Measurements from ENCODE around the gene AP2A1. TPM values are rescaled to one million over a fixed set of nuclear protein-coding genes. Genes with fewer than 3 reads are reported as not detected.

The AP2A1 gene
- total RNA-seq, 1 experiment from 2014 or later, result 72.1 TPM

- Histone ChIP-seq H3K4me3 (ENCODE audit: low read depth in 2 of 2, low read length in 2 of 2) (no peak overlapping the region), H3K27ac (ENCODE audit: low read length) (no peak overlapping the region), H3K9me3 (ENCODE audit: control insufficient read depth, insufficient read depth, low read depth, low read length) (no peaks in the 10 kb centered on the region), H3K4me1 (ENCODE audit: control insufficient read depth, insufficient read depth, low read length) (no peaks in the 10 kb centered on the region), H3K27me3 (ENCODE audit: control insufficient read depth, insufficient read depth, low read length) (no peaks in the 10 kb centered on the region), H3K36me3 (ENCODE audit: control insufficient read depth, insufficient read depth, low read length) (no peaks in the 10 kb centered on the region; the same call in none of the 2 replicates)
- no TSS peak for BruUV-seq (replicated peaks)
- ATAC-seq (no peak), DNase-seq (ENCODE audit: low read depth, low spot score) (no peak)
- TF ChIP-seq CTCF (IDR thresholded peaks at IDR 0.05), result no peak
- TF ChIP-seq TCF7L2 (IDR thresholded peaks at IDR 0.05; ENCODE audit: low read depth, low read length), result no peak
- no peak for TF ChIP-seq REST (IDR thresholded peaks at IDR 0.05; ENCODE audit: insufficient read depth in 1 of 2, low read depth in 2 of 2, low read length in 1 of 2)
- TF ChIP-seq SIN3A (IDR thresholded peaks at IDR 0.05; ENCODE audit: borderline replicate concordance, insufficient read depth, low read depth, low read length), result no peak
- no peak for TF ChIP-seq POLR2AphosphoS5 (IDR thresholded peaks at IDR 0.05; ENCODE audit: low read depth, low read length)
- ChIA-PET POLR2A (no interaction called here), CTCF (no interaction called here)
- in situ Hi-C loops (cut with HindIII; ENCODE audit: low pct_unique_long_range_greater_than_20kb, low sequenced_read_pairs), result no loop called here
- intact Hi-C loops (cut with micrococcal nuclease; ENCODE audit: unreplicated experiment), result no loop called here
Observed at GRCh38 chr19:49827034-49827433, 60.2 kb downstream of the AP2A1 start.

DNA sequence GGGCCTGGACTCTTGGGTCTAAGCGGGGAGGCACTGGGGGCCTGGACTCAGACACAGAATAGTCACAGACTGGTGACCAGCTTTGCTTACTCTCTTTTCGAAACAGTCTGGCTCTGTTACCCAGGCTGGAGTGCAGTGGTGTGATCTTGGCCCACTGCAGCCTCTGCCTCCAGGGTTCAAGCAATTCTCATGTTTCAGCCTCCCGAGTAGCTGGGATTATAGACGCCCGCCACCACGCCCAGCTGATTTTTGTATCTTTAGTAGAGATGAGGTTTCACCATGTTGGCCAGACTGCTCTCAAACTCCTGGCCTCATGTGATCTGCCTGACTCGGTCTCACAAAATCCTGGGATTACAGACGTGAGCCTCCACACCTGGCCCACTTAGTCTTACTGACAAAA, 62.4 kb downstream of the AP2A1 start:
- Histone ChIP-seq H3K36me3 (ENCODE audit: control insufficient read depth, insufficient read depth, low read length) (no peaks in the 10 kb centered on the region; the same call in 1 of the 2 replicates), H3K27ac (ENCODE audit: low read length) (no peak overlapping the region), H3K4me3 (ENCODE audit: low read depth in 2 of 2, low read length in 2 of 2) (no peak overlapping the region), H3K4me1 (ENCODE audit: control insufficient read depth, insufficient read depth, low read length) (no peaks in the 10 kb centered on the region), H3K27me3 (ENCODE audit: control insufficient read depth, insufficient read depth, low read length) (no peaks in the 10 kb centered on the region), H3K9me3 (ENCODE audit: control insufficient read depth, insufficient read depth, low read depth, low read length) (no peaks in the 10 kb centered on the region)
- TF ChIP-seq REST (IDR thresholded peaks at IDR 0.05; ENCODE audit: insufficient read depth in 1 of 2, low read depth in 2 of 2, low read length in 1 of 2), result no peak
- CTCF ChIA-PET, result no interaction called here
- in situ Hi-C loops (cut with HindIII; ENCODE audit: low pct_unique_long_range_greater_than_20kb, low sequenced_read_pairs), result no loop called here
- intact Hi-C loops (cut with micrococcal nuclease; ENCODE audit: unreplicated experiment), result no loop called here
- no peak for DNase-seq (ENCODE audit: low read depth, low spot score)
- POLR2A ChIA-PET, result no interaction called here
- BruUV-seq (replicated peaks), result no TSS peak
- ATAC-seq, result no peak

Measured in Panc1 (cell line).